G401.6 (cell line): ENCODE measurements around the gene ANKRD45.
A peak's percentile ranks its signal among the peaks of the same experiment; 100 is the strongest.
"Not testable (repeated sequence)": the region's sequence is repeated elsewhere in the genome, so short reads cannot be mapped to it uniquely, and the experiment has no call there.

Experiments
- FAIRE-seq: peaks from 2 replicates; lab custom pipeline; 2012; peaks lifted over from hg19 to GRCh38; lab: Jason Lieb, UNC

The ANKRD45 gene

GRCh38 chr1:173642450-173643139 is 27.1 kb downstream of the ANKRD45 start:
- FAIRE-seq = not testable (repeated sequence)

- no peak for FAIRE-seq
These were observed 30.5 kb downstream of the ANKRD45 start for GRCh38 chr1:173639102-173639501.

GRCh38 chr1:173638043-173639021 is 31.3 kb downstream of the ANKRD45 start:
- FAIRE-seq = no peak

DNA sequence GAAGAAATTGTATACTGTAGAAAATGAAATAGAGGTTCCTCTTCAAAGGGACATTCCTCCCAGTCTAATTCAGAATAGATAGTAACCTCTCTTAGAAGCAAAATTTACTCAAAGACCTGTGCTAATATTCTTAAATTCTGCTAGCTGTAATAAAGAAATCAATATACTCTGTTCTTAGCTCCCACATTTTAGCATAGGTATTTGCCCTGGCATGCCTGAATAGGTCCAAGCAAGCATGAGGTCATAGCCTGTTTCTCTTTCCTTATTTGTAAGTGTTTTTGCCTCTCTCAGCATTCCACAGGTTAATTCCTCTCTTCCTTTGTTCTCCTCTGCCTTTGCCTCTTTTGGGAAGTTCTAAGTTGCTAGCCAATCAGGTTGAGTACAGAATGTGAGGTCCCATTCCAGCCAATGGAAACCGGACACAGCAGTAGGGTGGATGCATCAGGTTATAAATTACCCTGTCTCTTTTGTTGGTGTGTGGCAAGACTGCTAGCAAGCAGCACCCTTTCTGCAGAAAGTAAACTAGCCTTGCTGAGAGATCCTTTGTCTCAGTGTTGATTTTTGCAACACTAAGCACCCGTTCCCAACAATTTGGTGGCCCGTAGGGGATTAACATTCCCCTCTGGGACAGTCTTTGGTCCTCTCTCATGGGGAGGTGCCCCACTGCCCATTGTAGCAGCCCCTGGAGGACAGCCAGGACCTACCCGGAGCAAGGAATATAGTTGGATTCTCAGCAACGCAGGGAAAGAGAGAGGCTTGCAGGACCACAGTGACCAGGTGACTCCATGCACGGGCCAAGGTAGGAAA is 32.2 kb downstream of the ANKRD45 start:
- not testable (repeated sequence) for FAIRE-seq

DNA sequence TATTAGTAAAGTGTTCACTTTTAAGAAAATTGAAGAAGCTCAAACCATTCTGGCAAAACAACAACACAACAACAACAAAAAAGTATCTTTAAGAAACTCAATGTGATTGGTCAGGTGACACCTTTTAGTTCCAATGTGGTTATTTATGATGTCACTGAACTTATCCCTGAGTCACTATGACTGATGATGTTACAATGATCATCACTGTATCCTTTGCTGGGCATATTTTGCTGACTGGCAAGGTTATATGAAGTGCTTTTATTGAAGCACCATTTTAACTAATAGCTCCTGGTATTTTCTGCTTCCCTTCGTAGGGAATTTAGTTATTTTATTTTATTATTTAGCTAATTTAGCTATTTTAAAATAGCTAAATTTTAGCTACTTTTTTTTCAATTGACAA is 34.5 kb downstream of the ANKRD45 start, which contains the start of gene TEX50:
TSS of gene TEX50 (plus strand) at position 223 of the 400 bp plus-strand sequence. CDS start 184 bp downstream, outside the sequence.
- FAIRE-seq = no peak

GRCh38 chr1:173628888-173629287 is 40.8 kb downstream of the ANKRD45 start:
- no peak for FAIRE-seq

- no peak for FAIRE-seq
These were observed 42.4 kb downstream of the ANKRD45 start for GRCh38 chr1:173627269-173627668.

DNA sequence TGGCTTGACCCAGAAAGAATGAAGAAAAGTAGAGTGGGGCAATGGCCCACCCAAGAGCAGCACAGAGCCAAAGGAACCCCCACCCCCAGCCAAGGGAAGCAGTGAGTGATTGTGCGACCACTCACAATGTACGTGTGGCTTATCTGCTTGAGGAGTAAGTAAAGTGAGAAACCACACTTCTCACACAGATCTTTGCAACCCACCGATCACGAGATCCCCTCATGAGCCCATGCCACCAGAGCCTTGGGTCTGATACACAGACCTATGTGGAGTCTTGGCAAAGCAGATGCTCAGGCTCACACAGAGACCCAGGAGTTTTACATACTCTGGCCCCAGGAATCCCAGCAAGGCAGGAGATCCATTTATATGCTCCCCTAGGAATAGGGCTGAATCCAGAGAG is 52.8 kb downstream of the ANKRD45 start:
- FAIRE-seq = no peak

- not testable (repeated sequence) for FAIRE-seq
These were observed 56.6 kb downstream of the ANKRD45 start for GRCh38 chr1:173613086-173613485.

DNA sequence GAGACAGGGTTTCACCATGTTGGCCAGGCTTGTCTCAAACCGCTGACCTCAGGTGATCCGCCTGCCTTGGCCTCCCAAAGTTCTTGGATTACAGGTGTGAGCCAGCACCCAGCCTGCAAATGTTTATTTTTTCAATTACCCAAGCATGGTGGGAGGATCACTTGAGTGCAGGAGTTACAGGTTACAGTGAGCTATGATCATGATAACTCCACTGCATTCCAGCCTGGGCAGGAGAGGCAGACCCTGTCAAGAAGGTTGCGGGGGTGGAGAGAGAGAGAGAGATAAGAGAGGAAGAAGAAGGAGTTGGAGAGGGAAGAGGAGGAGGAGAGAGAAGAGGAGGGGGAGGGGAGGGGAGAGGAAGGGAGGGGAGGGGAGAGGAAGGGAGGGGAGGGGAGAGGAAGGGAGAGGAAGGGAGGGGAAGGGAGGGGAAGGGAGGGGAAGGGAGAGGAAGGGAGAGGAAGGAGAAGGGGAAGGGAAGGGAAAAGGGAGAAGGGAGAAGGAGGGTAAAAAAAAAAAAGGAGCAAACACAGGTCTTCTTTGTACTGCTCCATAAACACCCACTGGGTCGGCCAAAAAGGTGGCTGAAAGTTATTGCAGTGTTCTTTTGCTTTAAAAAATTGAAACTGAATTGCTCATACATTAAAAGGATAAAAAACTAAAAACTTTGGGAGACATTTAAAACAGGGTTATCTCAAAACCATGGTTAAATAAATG is 61.0 kb downstream of the ANKRD45 start:
- FAIRE-seq = no peak

- no peak for FAIRE-seq
These were observed 66.5 kb downstream of the ANKRD45 start, which contains the start of gene SLC9C2 for GRCh38 chr1:173603056-173603591. Gene SLC9C2 (minus strand): TSS chr1:173603072. CDS start chr1:173601776, 1,296 bp downstream.

DNA sequence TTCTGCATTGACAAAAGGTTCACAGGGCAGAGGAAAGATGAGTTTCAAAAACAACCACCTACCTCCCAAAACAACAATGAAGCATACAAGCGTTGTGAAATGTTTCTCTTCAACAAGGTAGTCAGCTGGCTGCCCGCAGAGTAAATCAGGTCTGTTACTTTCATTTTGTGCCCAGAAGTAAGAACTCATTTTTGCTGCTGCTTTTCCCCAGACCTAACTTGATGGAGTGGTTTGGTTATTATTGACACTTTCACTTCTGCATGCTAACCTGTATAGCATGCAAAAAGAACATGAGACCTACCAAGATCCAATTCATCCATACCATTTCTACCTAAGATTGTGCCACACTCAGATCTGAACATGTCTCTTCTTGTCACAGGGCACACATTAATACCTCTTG is 68.1 kb downstream of the ANKRD45 start:
- no peak for FAIRE-seq

GRCh38 chr1:173596097-173596825 is 73.4 kb downstream of the ANKRD45 start:
- FAIRE-seq = peak; percentile 76

DNA sequence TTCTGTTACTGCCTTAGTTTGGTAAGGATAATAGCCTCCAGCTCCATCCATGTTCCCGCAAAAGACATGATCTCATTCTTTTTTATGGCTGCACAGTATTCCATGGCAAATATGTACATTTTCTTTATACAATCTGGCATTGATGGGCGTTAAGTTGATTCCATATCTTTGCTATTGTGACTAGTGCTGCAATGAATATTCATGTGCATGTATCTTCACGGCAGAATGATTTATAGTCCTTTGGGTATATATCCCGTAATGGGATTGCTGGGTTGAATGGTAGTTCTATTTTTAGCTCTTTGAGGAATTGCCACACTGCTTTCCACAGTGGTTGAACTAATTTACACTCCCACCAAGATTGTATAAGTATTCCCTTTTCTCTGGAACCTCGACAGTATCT is 78.5 kb downstream of the ANKRD45 start:
- FAIRE-seq = not testable (repeated sequence)

DNA sequence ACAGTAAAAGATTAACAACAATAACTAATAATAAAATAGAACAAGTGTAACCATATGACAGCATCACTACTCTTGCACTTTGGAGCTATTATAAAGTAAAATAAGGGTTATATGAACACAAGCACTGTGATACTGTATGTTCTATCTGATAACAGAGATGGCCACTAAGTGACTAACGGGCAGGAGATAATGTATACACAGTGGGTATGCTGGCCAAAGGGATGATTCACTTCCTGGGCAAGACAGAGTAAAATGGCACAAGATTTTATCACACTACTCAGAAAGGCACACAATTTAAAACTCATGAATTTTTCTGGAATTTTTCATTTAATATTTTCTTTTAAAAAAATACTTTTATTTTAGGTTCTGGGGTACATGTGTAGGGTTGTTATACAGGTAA is 79.1 kb downstream of the ANKRD45 start:
- FAIRE-seq = no peak

DNA sequence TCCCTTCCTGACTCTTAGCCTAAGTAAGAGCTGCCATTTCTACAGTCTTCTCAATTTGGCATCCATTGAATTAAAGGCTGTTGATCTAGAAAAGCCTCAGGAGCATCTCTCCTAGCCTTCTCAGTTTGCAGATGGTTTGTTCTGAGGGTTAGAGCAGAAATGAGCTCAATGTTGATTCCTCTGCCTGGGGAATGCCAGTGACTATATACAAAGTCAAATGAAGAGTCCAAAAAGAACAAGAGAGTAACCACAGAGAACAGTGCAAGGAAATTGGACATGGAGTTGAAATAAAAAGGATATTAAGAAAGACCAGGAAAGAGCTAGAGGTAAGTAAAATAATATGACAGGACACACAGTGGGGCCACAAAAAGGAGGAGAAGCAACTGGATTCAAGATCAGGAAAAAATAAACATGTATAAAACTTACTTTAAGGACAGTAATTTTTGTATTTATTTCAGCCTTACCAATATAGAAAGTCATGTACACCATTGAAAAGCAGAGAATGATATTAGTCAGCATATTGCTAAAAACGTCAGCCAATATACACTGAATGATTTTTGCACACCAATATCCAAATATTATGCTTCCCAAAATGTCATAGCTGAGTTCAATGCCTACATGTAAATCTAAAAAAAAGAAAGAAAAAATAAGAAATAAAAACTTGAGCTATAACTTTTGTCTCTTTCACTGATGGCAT is 88.1 kb downstream of the ANKRD45 start:
- FAIRE-seq = no peak

- no peak for FAIRE-seq
These were observed 89.0 kb downstream of the ANKRD45 start for GRCh38 chr1:173580658-173581057.

GRCh38 chr1:173580071-173580470 is 89.6 kb downstream of the ANKRD45 start:
- no peak for FAIRE-seq

DNA sequence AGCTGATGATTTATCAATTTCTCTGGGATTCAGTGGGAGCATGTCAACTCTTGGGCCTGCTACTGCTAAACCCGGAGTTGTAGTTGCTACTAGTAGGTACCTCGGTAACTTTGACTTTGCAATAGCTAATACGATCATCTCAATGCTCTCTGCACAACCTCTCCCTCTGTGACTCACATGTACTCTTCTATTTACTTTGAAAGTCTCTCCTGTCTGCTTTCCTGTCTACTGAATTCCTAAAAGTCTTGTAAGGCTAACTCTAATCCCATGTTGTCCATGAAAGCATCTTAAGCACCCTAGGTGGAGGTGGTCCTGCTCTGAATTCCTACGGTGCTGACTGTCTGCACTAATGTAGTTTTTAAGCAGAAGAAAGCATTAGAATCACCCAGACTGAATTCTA is 96.1 kb downstream of the ANKRD45 start:
- no peak for FAIRE-seq
